ENCODE data around the gene ARSG.

The ARSG gene

DNA sequence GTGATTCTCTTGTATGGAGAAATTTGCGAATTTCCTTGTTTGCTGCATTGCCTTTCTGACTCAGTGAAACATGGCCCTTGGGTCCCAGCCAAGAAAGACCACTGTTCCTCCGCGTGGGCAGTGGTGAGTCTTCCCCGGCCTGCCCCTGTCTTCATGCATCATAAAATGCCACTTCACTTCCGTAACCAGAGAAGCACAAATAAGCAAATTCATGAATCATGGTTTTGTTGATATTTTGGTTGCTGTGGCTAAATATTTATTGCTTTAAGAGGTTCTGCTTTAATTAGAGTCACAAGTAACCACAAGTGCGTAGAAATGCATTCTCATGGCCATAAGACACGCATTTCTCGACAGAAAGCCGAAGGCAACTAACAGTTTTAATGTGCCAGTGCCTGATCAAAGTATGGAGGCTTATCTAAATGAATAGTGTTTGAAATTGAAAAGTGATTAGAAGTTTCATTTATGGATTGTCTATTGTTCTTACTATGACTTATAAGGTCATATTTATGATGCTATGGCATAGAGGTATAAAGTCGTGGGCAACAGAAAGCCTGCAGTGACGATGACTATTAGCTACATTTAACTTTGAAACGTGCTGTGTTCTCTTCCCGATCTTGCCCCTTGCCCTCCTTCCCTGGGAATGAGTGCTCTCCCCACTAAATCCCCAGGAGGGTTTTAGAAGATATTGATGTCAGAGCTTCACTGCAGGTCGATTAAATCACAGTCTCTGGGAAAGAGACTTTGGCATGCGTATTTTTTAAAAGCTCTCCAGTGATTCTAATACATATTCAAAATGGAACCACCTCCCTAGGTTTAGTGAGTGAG lies 90.0 kb downstream of the ARSG start:
- Histone ChIP-seq H3K36me3 (peaks cover 7% of the 10 kb centered on the region), H3K4me3 (ENCODE audit: low read depth in 1 of 2, low read length in 1 of 2) (no peak overlapping the region), H3K4me1 (ENCODE audit: control insufficient read depth in 1 of 2, insufficient read depth in 1 of 2, low read depth in 1 of 2, low read length in 1 of 2) (peaks cover 63% of the 10 kb centered on the region in 2 experiments), H3K9me3 (no peaks in the 10 kb centered on the region), H3K27me3 (no peaks in the 10 kb centered on the region), H3K27ac (peak overlapping the region; percentile 21)
- TF ChIP-seq, protein P1, sequence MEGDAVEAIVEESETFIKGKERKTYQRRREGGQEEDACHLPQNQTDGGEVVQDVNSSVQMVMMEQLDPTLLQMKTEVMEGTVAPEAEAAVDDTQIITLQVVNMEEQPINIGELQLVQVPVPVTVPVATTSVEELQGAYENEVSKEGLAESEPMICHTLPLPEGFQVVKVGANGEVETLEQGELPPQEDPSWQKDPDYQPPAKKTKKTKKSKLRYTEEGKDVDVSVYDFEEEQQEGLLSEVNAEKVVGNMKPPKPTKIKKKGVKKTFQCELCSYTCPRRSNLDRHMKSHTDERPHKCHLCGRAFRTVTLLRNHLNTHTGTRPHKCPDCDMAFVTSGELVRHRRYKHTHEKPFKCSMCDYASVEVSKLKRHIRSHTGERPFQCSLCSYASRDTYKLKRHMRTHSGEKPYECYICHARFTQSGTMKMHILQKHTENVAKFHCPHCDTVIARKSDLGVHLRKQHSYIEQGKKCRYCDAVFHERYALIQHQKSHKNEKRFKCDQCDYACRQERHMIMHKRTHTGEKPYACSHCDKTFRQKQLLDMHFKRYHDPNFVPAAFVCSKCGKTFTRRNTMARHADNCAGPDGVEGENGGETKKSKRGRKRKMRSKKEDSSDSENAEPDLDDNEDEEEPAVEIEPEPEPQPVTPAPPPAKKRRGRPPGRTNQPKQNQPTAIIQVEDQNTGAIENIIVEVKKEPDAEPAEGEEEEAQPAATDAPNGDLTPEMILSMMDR (IDR thresholded peaks at IDR 0.05), result no peak

DNA sequence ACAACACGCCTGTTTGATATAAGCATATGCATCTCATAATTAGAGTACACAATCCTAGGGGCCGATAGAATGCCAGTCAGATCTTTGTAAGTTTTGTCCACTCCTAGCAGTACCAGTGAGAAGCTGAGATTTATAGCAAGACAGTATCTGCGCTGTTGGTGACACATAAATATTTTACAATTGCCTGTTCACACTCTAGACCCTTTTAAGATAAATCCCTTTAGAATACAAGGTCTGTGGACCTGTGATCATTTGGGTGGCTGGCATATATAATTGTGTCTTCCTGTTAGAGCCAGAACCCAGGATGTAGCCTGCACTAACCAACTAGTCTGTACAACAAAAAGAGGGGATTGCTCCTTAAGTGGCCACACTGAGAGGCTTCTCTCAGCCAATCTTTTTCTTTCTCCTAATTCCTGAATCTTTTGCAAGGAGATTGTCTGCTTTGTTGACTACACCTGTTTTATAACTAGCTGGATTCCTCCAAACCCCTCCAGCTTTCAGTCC lies 91.3 kb downstream of the ARSG start:
- Histone ChIP-seq H3K36me3 (peaks cover 7% of the 10 kb centered on the region), H3K27ac (peak overlapping the region; percentile 82), H3K4me1 (ENCODE audit: control insufficient read depth in 1 of 2, insufficient read depth in 1 of 2, low read depth in 1 of 2, low read length in 1 of 2) (peaks cover 52 to 54% of the 10 kb centered on the region in 2 experiments), H3K4me3 (ENCODE audit: low read depth in 1 of 2, low read length in 1 of 2) (no peak overlapping the region), H3K9me3 (no peaks in the 10 kb centered on the region), H3K27me3 (no peaks in the 10 kb centered on the region)
- TF ChIP-seq, protein P1 (IDR thresholded peaks at IDR 0.05), result no peak

DNA sequence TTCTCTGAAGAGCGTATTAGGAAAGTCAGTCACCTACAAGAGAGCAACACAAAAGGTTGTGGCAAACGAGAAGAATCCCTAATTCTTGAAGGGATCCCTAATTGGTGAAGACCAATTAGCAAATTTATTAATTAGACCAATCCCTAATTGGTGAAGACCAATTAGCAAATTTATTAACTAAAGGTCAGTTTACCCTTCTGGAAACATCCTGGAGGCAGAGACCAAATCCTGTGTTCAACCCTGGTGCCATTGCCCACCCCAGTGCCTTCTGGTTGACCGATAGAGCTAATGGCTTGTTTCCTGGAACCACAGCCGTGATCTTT lies 91.8 kb downstream of the ARSG start:
- Histone ChIP-seq H3K27me3 (no peaks in the 10 kb centered on the region), H3K36me3 (peaks cover 9% of the 10 kb centered on the region), H3K9me3 (no peaks in the 10 kb centered on the region), H3K4me3 (ENCODE audit: low read depth in 1 of 2, low read length in 1 of 2) (no peak overlapping the region), H3K4me1 (ENCODE audit: control insufficient read depth in 1 of 2, insufficient read depth in 1 of 2, low read depth in 1 of 2, low read length in 1 of 2) (peaks cover 47 to 49% of the 10 kb centered on the region in 2 experiments), H3K27ac (peak overlapping the region; percentile 82)
- TF ChIP-seq, protein P1 (IDR thresholded peaks at IDR 0.05), result no peak

DNA sequence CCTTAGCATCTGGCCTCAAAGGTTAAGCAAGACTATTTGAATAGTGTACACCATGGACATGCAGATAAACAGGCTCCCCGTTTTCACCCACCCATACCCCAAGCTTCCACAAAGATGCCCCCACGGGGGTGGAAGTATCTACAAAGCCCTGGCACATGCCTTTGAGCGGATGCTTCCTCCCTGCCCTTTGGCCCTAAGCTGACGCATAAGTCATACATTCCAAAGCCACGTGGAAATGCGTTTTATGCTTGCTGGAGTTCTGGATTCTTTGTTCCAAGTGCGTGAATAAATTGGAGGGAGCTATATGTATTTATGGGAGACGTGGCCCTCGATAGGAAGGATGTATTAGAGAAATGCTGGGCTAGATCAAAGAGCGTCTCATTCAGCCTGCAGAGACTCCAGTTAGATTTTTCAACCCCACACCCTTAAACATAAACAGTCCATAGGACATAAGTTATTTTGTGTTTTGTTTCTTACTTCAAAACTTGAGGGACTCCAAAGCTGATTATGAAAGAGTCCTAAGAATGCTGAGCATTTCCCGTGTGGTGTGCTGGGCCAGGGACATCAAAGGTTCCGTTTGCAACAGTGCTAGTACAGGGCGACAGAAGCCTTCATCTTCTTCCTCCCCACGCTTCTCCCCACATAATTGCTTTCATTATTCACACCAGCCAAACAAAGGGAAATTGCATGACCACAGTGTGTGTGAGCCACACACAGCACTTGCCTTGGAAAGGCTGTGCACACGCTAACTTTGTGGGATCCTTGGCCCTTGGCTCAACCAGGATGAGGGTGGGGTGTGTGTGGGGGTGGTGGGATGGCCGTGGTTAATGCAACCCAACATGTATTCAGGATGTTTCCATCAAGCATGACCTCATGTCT lies 92.4 kb downstream of the ARSG start:
- H3K9me3 ChIP-seq, result no peaks in the 10 kb centered on the region

DNA sequence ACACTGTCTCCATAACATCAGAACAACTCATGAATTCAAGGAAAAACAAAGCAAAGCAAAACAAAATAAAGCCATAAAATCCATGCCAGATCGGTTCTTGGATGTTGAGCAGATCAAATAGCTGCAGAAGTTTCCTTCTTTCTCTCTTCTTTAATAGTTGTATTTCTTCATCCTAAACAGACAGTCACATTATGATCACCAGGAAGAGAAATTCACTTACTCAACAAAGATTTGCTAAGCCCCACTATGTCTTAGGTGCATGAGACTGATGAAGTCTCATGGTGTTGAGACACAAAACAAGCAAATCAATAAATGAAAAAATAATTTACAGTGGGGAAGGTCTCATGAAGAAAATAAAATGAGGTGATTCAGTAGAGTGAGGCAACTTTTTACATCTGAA lies 93.2 kb downstream of the ARSG start:
- Histone ChIP-seq H3K27ac (peak overlapping the region; percentile 82), H3K4me3 (ENCODE audit: low read depth in 1 of 2, low read length in 1 of 2) (peak overlapping the region; percentile 29 to 30), H3K4me1 (ENCODE audit: control insufficient read depth in 1 of 2, insufficient read depth in 1 of 2, low read depth in 1 of 2, low read length in 1 of 2) (peaks cover 33 to 38% of the 10 kb centered on the region in 2 experiments), H3K9me3 (no peaks in the 10 kb centered on the region), H3K27me3 (no peaks in the 10 kb centered on the region), H3K36me3 (peaks cover 12% of the 10 kb centered on the region)
- TF ChIP-seq, protein P1 (IDR thresholded peaks at IDR 0.05), result no peak

More for the DNA sequence above, 92.4 kb downstream of the ARSG start:
- peak overlapping the region; percentile 29 to 30 for H3K4me3 ChIP-seq (ENCODE audit: low read depth in 1 of 2, low read length in 1 of 2)
- peaks cover 12% of the 10 kb centered on the region for H3K36me3 ChIP-seq
- H3K27me3 ChIP-seq, result no peaks in the 10 kb centered on the region
- H3K4me1 ChIP-seq (ENCODE audit: control insufficient read depth in 1 of 2, insufficient read depth in 1 of 2, low read depth in 1 of 2, low read length in 1 of 2), result peaks cover 41 to 43% of the 10 kb centered on the region in 2 experiments
- TF ChIP-seq, protein P1 (IDR thresholded peaks at IDR 0.05), result no peak
- H3K27ac ChIP-seq, result peak overlapping the region; percentile 82
